ENCODE results near the gene CTDP1. TPM values are rescaled to one million over a fixed set of nuclear protein-coding genes. Genes with fewer than 3 reads are reported as not detected.

CTDP1 gene
- total RNA-seq, 1 donor from 2014 or later: 34.8 TPM

- Mint-ChIP-seq H3K9me3 (ENCODE audit: unreplicated experiment) (peaks cover 23% of the 10 kb centered on the region), H3K4me3 (ENCODE audit: unreplicated experiment) (no peak overlapping the region), H3K4me1 (ENCODE audit: low read depth, unreplicated experiment) (no peaks in the 10 kb centered on the region), H3K27ac (ENCODE audit: unreplicated experiment) (no peak overlapping the region), H3K27me3 (ENCODE audit: unreplicated experiment) (peaks cover 17% of the 10 kb centered on the region), H3K36me3 (ENCODE audit: unreplicated experiment) (peaks cover 59% of the 10 kb centered on the region)
- TF ChIP-seq, protein P1, sequence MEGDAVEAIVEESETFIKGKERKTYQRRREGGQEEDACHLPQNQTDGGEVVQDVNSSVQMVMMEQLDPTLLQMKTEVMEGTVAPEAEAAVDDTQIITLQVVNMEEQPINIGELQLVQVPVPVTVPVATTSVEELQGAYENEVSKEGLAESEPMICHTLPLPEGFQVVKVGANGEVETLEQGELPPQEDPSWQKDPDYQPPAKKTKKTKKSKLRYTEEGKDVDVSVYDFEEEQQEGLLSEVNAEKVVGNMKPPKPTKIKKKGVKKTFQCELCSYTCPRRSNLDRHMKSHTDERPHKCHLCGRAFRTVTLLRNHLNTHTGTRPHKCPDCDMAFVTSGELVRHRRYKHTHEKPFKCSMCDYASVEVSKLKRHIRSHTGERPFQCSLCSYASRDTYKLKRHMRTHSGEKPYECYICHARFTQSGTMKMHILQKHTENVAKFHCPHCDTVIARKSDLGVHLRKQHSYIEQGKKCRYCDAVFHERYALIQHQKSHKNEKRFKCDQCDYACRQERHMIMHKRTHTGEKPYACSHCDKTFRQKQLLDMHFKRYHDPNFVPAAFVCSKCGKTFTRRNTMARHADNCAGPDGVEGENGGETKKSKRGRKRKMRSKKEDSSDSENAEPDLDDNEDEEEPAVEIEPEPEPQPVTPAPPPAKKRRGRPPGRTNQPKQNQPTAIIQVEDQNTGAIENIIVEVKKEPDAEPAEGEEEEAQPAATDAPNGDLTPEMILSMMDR (IDR thresholded peaks at IDR 0.05; ENCODE audit: partially characterized antibody, unreplicated experiment): no peak
- no peak for DNase-seq
These were observed 43.4 kb downstream of the CTDP1 start for GRCh38 chr18:79723036-79723435.

GRCh38 chr18:79723628-79724027 is 44.0 kb downstream of the CTDP1 start:
- no peak overlapping the region for H3K4me3 Mint-ChIP-seq (ENCODE audit: unreplicated experiment)
- no peaks in the 10 kb centered on the region for H3K4me1 Mint-ChIP-seq (ENCODE audit: low read depth, unreplicated experiment)
- H3K27me3 Mint-ChIP-seq (ENCODE audit: unreplicated experiment): peaks cover 15% of the 10 kb centered on the region
- H3K36me3 Mint-ChIP-seq (ENCODE audit: unreplicated experiment): peaks cover 58% of the 10 kb centered on the region
- peaks cover 24% of the 10 kb centered on the region for H3K9me3 Mint-ChIP-seq (ENCODE audit: unreplicated experiment)
- TF ChIP-seq, protein P1 (IDR thresholded peaks at IDR 0.05; ENCODE audit: partially characterized antibody, unreplicated experiment): no peak
- no peak overlapping the region for H3K27ac Mint-ChIP-seq (ENCODE audit: unreplicated experiment)
- no peak for DNase-seq

- no peaks in the 10 kb centered on the region for H3K4me1 Mint-ChIP-seq (ENCODE audit: low read depth, unreplicated experiment)
- H3K4me3 Mint-ChIP-seq (ENCODE audit: unreplicated experiment): no peak overlapping the region
- no peak for DNase-seq
- H3K9me3 Mint-ChIP-seq (ENCODE audit: unreplicated experiment): peaks cover 20% of the 10 kb centered on the region
- peaks cover 14% of the 10 kb centered on the region for H3K27me3 Mint-ChIP-seq (ENCODE audit: unreplicated experiment)
- no peak overlapping the region for H3K27ac Mint-ChIP-seq (ENCODE audit: unreplicated experiment)
- peaks cover 52% of the 10 kb centered on the region for H3K36me3 Mint-ChIP-seq (ENCODE audit: unreplicated experiment)
- TF ChIP-seq, protein P1 (IDR thresholded peaks at IDR 0.05; ENCODE audit: partially characterized antibody, unreplicated experiment): no peak
These were observed 44.9 kb downstream of the CTDP1 start for GRCh38 chr18:79724299-79725080.

DNA sequence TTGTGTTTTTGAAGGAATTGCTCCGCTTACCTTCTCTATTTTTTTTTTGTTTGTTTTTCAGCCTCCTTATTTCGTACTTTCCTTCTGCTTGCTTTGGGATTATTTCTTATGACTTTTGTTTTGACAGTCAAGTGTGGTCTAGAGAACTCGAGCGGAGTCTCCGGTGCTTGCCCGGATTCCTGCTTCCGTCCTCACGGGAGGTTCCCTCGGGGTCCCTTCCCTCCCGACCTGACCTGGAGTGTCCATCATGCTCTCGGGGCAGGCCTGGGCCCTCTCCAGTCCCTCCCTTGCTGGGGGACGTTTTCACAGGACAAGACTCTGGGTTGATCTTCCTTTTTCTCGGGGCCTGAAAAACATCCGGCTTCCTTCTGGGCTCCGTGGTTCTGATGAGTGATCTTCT is 45.9 kb downstream of the CTDP1 start:
- Mint-ChIP-seq H3K36me3 (ENCODE audit: unreplicated experiment) (peaks cover 53% of the 10 kb centered on the region), H3K27ac (ENCODE audit: unreplicated experiment) (no peak overlapping the region), H3K4me3 (ENCODE audit: unreplicated experiment) (no peak overlapping the region), H3K27me3 (ENCODE audit: unreplicated experiment) (peaks cover 11% of the 10 kb centered on the region), H3K4me1 (ENCODE audit: low read depth, unreplicated experiment) (no peaks in the 10 kb centered on the region), H3K9me3 (ENCODE audit: unreplicated experiment) (peaks cover 22% of the 10 kb centered on the region)
- DNase-seq: no peak
- TF ChIP-seq, protein P1 (IDR thresholded peaks at IDR 0.05; ENCODE audit: partially characterized antibody, unreplicated experiment): no peak

DNA sequence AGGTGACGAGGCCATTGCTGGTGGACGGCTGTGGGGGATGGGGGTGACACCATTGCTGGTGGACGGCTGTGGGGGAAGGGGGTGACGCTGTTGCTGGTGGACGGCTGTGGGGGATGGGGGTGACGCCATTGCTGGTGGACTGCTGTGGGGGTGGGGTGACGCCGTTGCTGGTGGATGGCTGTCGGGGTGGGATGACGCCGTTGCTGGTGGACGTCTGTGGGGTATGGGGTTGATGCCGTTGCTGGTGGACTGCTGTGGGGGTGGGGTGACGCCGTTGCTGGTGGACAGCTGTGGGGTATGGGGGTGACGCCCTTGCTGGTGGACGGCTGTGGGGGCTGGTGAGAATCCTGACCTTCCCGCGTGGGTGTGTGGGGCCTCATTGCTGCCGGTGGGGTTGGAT is 47.1 kb downstream of the CTDP1 start:
- Mint-ChIP-seq H3K9me3 (ENCODE audit: unreplicated experiment) (peaks cover 22% of the 10 kb centered on the region), H3K36me3 (ENCODE audit: unreplicated experiment) (peaks cover 65% of the 10 kb centered on the region), H3K27me3 (ENCODE audit: unreplicated experiment) (peaks cover 11% of the 10 kb centered on the region), H3K27ac (ENCODE audit: unreplicated experiment) (no peak overlapping the region), H3K4me3 (ENCODE audit: unreplicated experiment) (no peak overlapping the region), H3K4me1 (ENCODE audit: low read depth, unreplicated experiment) (no peaks in the 10 kb centered on the region)
- TF ChIP-seq, protein P1 (IDR thresholded peaks at IDR 0.05; ENCODE audit: partially characterized antibody, unreplicated experiment): no peak
- DNase-seq: no peak

Measured in glutamatergic neuron (in vitro differentiated cells).